ENCODE data around the gene TLR5.

TLR5 gene

DNA sequence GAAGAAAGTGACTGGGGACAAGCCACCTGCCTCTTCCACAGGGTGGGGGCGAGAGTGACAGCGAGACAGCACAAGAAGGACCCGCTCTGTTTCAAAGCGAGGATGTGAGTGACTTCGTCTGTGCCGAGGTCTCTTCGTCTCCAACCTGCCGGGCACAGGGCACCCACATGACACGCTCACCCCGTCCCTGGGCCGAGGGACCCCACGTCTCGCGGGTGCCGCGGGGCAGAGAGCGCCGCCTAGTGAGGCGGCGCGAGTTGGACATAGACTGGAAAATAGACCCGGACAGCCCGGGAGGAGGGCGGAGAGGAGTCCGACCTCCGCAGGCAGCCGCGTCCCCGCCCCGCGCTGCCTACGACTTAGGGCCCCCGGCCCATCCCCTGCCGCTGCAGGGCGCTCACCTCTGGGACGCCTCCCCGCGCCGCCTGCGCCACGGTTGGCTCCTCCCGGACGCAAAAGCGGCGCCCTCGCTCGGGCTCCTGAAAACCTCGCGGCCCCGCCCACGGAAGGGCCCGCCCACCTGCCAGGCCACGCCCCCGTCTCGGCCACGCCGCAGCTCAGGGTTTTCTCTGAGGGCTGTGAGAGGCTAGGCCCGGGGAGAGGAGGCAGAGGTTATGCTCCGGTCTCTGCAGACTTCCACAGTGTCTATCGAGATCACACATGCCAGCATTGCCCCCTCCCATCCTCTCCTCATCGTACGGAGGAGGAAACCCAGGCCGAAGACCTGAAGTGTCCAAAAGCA is at the start of gene TLR5:
Gene TLR5, minus strand, starts transcription at position 454 of the 742 bp plus-strand sequence. CDS start 30,217 bp downstream, outside the sequence.
- Histone ChIP-seq H3K27ac (ENCODE audit: low read length) (peak within 1 kb of the TSS; percentile 79), H3K36me3 (ENCODE audit: control insufficient read depth in 1 of 2, insufficient read depth in 2 of 2, low read length in 2 of 2) (no peaks in the 10 kb centered on the region), H3K9me3 (ENCODE audit: control insufficient read depth in 1 of 2, low read length in 2 of 2) (no peaks in the 10 kb centered on the region), H3K4me3 (ENCODE audit: low read depth in 1 of 2, low read length in 2 of 2) (peak within 1 kb of the TSS; percentile 54 to 74), H3K27me3 (ENCODE audit: low read depth, low read length) (no peaks in the 10 kb centered on the region), H3K4me1 (ENCODE audit: control insufficient read depth in 1 of 2, insufficient read depth in 2 of 2, low read length in 2 of 2) (peaks cover 5 to 17% of the 10 kb centered on the region in 2 donors)

DNA sequence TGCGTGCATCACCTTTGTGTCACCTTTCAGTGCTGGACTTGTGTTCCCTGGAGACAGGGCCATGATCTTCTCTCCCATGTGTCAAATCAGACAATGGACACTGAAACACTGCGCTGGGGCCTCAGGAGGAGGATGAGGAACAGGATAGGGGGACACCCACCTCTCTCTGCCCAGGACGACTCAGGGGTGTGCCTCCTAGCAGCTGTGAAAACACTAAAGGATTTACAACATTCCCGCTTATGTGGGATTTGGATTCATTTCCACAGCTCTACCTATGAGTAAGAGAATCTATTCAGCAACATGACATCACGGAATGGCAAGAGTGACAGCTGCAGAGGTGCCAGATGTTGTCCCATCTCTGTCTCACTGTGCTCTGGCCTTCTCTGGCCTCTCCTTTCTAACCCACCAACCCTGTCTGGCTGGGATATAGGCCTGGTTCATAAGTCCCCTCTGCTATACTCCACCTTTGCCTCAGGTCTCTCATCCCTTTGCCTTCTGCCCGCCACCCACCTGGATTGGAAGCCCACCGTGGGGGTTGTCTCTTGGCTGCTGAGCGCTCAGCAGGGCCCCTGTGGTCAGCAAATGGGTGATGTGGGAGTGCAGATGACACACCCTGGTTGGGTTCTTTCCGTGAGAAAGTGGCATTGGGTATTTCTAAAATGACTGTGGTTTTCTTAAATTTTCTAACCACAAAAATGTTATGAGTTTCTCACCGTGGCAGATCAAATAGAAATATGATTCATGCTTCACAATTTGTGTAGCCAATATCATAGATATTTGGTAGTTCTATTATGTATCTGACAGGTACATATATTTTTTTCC is 47.1 kb upstream of the TLR5 start:
- no peaks in the 10 kb centered on the region for H3K9me3 ChIP-seq (ENCODE audit: control insufficient read depth in 1 of 2, low read length in 2 of 2)
- H3K27me3 ChIP-seq (ENCODE audit: low read depth, low read length), result no peaks in the 10 kb centered on the region
- H3K27ac ChIP-seq (ENCODE audit: low read length), result no peak overlapping the region
- no peaks in the 10 kb centered on the region for H3K36me3 ChIP-seq (ENCODE audit: control insufficient read depth in 1 of 2, insufficient read depth in 2 of 2, low read length in 2 of 2)
- no peaks in the 10 kb centered on the region for H3K4me1 ChIP-seq (ENCODE audit: control insufficient read depth in 1 of 2, insufficient read depth in 2 of 2, low read length in 2 of 2)
- H3K4me3 ChIP-seq (ENCODE audit: low read depth in 1 of 2, low read length in 2 of 2), result no peak overlapping the region

GRCh38 chr1:223189525-223189902 is 46.5 kb upstream of the TLR5 start:
- H3K36me3 ChIP-seq (ENCODE audit: control insufficient read depth in 1 of 2, insufficient read depth in 2 of 2, low read length in 2 of 2), result no peaks in the 10 kb centered on the region
- H3K27me3 ChIP-seq (ENCODE audit: low read depth, low read length), result no peaks in the 10 kb centered on the region
- H3K27ac ChIP-seq (ENCODE audit: low read length), result no peak overlapping the region
- no peaks in the 10 kb centered on the region for H3K4me1 ChIP-seq (ENCODE audit: control insufficient read depth in 1 of 2, insufficient read depth in 2 of 2, low read length in 2 of 2)
- H3K4me3 ChIP-seq (ENCODE audit: low read depth in 1 of 2, low read length in 2 of 2), result no peak overlapping the region
- H3K9me3 ChIP-seq (ENCODE audit: control insufficient read depth in 1 of 2, low read length in 2 of 2), result no peaks in the 10 kb centered on the region

- Histone ChIP-seq H3K4me3 (ENCODE audit: low read depth in 1 of 2, low read length in 2 of 2) (no peak overlapping the region), H3K9me3 (ENCODE audit: control insufficient read depth in 1 of 2, low read length in 2 of 2) (no peaks in the 10 kb centered on the region), H3K36me3 (ENCODE audit: control insufficient read depth in 1 of 2, insufficient read depth in 2 of 2, low read length in 2 of 2) (no peaks in the 10 kb centered on the region), H3K27ac (ENCODE audit: low read length) (no peak overlapping the region), H3K4me1 (ENCODE audit: control insufficient read depth in 1 of 2, insufficient read depth in 2 of 2, low read length in 2 of 2) (no peaks in the 10 kb centered on the region), H3K27me3 (ENCODE audit: low read depth, low read length) (no peaks in the 10 kb centered on the region)
Measured at GRCh38 chr1:223188618-223189356, 45.7 kb upstream of the TLR5 start.

DNA sequence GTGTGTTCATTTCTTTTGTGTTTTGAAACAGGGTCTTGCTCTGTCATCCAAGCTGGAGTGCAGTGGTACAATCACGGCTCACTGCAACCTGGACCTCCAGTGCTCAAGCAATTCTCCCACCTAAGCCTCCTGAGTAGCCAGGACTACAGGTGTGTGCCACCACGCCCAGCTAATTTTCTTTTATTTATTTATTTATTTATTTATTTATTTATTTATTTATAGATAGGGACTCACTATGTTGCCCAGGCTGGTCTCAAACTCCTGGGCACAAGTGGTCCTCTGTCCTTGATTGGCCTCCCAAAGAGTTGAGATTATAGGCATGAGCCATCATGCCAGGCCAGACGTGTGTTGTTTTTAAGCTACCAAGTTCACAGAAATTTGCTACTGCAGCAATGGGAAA is 43.8 kb upstream of the TLR5 start:
- Histone ChIP-seq H3K27me3 (ENCODE audit: low read depth, low read length) (no peaks in the 10 kb centered on the region), H3K27ac (ENCODE audit: low read length) (no peak overlapping the region), H3K4me3 (ENCODE audit: low read depth in 1 of 2, low read length in 2 of 2) (no peak overlapping the region), H3K9me3 (ENCODE audit: control insufficient read depth in 1 of 2, low read length in 2 of 2) (no peaks in the 10 kb centered on the region), H3K4me1 (ENCODE audit: control insufficient read depth in 1 of 2, insufficient read depth in 2 of 2, low read length in 2 of 2) (no peaks in the 10 kb centered on the region), H3K36me3 (ENCODE audit: control insufficient read depth in 1 of 2, insufficient read depth in 2 of 2, low read length in 2 of 2) (no peaks in the 10 kb centered on the region)

- Histone ChIP-seq H3K27ac (ENCODE audit: low read length) (no peak overlapping the region), H3K27me3 (ENCODE audit: low read depth, low read length) (no peaks in the 10 kb centered on the region), H3K4me1 (ENCODE audit: control insufficient read depth in 1 of 2, insufficient read depth in 2 of 2, low read length in 2 of 2) (peaks cover 0 to 13% of the 10 kb centered on the region in 2 donors), H3K36me3 (ENCODE audit: control insufficient read depth in 1 of 2, insufficient read depth in 2 of 2, low read length in 2 of 2) (no peaks in the 10 kb centered on the region), H3K4me3 (ENCODE audit: low read depth in 1 of 2, low read length in 2 of 2) (no peak overlapping the region), H3K9me3 (ENCODE audit: control insufficient read depth in 1 of 2, low read length in 2 of 2) (no peaks in the 10 kb centered on the region)
Measured at GRCh38 chr1:223183268-223183862, 40.3 kb upstream of the TLR5 start.

DNA sequence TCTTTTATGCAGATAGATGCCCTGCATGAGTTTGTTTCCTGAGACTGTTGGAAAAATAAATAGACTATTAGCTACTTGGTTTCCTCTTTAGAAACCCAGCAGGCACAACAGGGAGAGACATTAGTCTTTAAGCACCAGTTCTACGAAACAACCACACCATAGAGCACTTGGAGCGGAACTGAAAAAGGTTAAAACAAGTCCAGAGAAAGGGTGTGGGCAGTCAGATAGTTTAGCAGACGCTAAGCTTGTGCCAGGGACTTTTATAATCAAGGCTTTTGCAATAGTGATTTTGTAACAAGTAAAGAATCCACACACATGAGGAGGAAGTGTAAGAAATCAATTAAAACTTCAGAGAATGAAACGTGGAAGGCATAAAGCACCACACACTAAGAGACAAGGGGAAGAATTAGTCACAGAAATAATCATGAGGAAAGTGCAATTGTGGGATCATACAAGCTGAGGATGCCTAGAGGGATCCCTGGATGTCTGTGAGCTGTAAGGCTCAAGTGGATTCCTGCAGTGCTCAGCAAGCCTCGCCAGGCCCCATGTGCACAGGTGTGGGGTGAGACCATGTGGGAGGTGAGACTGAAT is 37.8 kb upstream of the TLR5 start:
- Histone ChIP-seq H3K36me3 (ENCODE audit: control insufficient read depth in 1 of 2, insufficient read depth in 2 of 2, low read length in 2 of 2) (no peaks in the 10 kb centered on the region), H3K4me3 (ENCODE audit: low read depth in 1 of 2, low read length in 2 of 2) (no peak overlapping the region), H3K27me3 (ENCODE audit: low read depth, low read length) (no peaks in the 10 kb centered on the region), H3K27ac (ENCODE audit: low read length) (peak overlapping the region; percentile 33), H3K9me3 (ENCODE audit: control insufficient read depth in 1 of 2, low read length in 2 of 2) (no peaks in the 10 kb centered on the region), H3K4me1 (ENCODE audit: control insufficient read depth in 1 of 2, insufficient read depth in 2 of 2, low read length in 2 of 2) (peaks cover 0 to 13% of the 10 kb centered on the region in 2 donors)

DNA sequence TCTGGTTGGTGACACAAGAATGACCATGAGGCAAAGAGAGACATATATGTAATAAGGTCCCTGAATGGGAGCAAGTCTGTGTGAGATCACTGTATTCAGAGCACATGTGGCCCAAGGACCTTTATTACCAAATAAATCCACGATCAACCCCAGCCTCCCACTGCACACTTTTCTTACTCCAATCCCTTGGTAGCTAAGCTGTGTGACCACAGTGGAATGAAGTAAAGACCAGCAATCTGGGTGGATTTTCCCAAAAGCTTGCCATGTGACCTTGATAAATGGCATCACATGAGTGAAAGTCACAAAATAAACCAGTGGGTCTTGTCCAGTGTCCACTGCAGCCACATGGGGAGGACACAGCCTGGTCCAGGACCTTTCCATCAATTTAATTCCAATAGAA is 36.7 kb upstream of the TLR5 start:
- Histone ChIP-seq H3K9me3 (ENCODE audit: control insufficient read depth in 1 of 2, low read length in 2 of 2) (no peaks in the 10 kb centered on the region), H3K36me3 (ENCODE audit: control insufficient read depth in 1 of 2, insufficient read depth in 2 of 2, low read length in 2 of 2) (no peaks in the 10 kb centered on the region), H3K27me3 (ENCODE audit: low read depth, low read length) (no peaks in the 10 kb centered on the region), H3K4me1 (ENCODE audit: control insufficient read depth in 1 of 2, insufficient read depth in 2 of 2, low read length in 2 of 2) (peaks cover 0 to 13% of the 10 kb centered on the region in 2 donors), H3K4me3 (ENCODE audit: low read depth in 1 of 2, low read length in 2 of 2) (no peak overlapping the region), H3K27ac (ENCODE audit: low read length) (no peak overlapping the region)

DNA sequence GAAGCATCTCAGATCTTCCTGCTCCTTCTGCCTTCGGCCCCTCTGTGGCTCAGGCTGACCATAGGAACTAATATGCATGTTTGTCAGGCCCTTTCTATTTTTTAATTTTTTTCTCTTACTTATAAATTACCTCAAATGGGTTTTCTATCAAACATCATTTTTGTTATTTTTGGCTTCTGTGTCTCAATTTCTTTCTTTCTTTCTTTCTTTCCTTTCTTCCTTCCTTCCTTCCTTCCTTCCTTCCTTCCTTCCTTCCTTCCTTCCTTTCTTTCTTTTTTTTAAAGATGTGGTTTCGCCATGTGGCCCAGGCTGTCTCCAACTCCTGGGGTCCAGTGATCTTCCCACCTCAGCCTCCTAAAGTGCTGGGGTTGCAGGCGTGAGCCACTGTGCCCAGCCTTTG is 36.2 kb upstream of the TLR5 start:
- no peaks in the 10 kb centered on the region for H3K9me3 ChIP-seq (ENCODE audit: control insufficient read depth in 1 of 2, low read length in 2 of 2)
- no peaks in the 10 kb centered on the region for H3K36me3 ChIP-seq (ENCODE audit: control insufficient read depth in 1 of 2, insufficient read depth in 2 of 2, low read length in 2 of 2)
- peaks cover 0 to 13% of the 10 kb centered on the region in 2 donors for H3K4me1 ChIP-seq (ENCODE audit: control insufficient read depth in 1 of 2, insufficient read depth in 2 of 2, low read length in 2 of 2)
- no peak overlapping the region for H3K4me3 ChIP-seq (ENCODE audit: low read depth in 1 of 2, low read length in 2 of 2)
- no peak overlapping the region for H3K27ac ChIP-seq (ENCODE audit: low read length)
- no peaks in the 10 kb centered on the region for H3K27me3 ChIP-seq (ENCODE audit: low read depth, low read length)

- Histone ChIP-seq H3K27ac (ENCODE audit: low read length) (no peak overlapping the region), H3K4me1 (ENCODE audit: control insufficient read depth in 1 of 2, insufficient read depth in 2 of 2, low read length in 2 of 2) (peaks cover 0 to 13% of the 10 kb centered on the region in 2 donors), H3K9me3 (ENCODE audit: control insufficient read depth in 1 of 2, low read length in 2 of 2) (no peaks in the 10 kb centered on the region), H3K4me3 (ENCODE audit: low read depth in 1 of 2, low read length in 2 of 2) (no peak overlapping the region), H3K36me3 (ENCODE audit: control insufficient read depth in 1 of 2, insufficient read depth in 2 of 2, low read length in 2 of 2) (no peaks in the 10 kb centered on the region), H3K27me3 (ENCODE audit: low read depth, low read length) (no peaks in the 10 kb centered on the region)
Measured at GRCh38 chr1:223177681-223178080, 34.6 kb upstream of the TLR5 start.

Measured in muscle layer of duodenum (tissue), 2 donors.